ENCODE results near the gene PPM1B.
"Not testable (repeated sequence)": the region's sequence is repeated elsewhere in the genome, so short reads cannot be mapped to it uniquely, and the experiment has no call there.

The PPM1B gene

GRCh38 chr2:44163777-44164176 is 4.9 kb upstream of the PPM1B start:
- DNase-seq (ENCODE audit: low read depth, low spot score): no peak

DNA sequence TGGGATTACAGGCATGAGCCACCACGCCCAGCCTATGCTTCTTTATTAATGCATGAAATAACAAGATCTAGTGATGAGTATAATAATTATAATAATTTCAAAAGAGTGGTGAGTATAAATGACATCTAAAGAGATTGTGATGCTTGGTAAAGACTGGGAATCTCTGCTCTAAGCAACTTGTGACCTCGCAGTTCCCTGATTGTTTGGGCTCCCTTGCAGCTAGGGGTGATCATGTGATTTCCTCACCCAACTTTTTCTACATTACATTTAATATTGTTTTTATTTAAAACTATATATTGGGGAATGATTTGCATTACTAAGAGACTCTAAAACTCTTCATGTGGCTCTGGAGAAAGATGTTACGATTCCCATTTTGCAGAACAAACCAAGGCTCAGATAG is 4.1 kb upstream of the PPM1B start:
- DNase-seq (ENCODE audit: low read depth, low spot score): no peak

GRCh38 chr2:44166096-44166495 is 2.6 kb upstream of the PPM1B start:
- DNase-seq (ENCODE audit: low read depth, low spot score): no peak

DNA sequence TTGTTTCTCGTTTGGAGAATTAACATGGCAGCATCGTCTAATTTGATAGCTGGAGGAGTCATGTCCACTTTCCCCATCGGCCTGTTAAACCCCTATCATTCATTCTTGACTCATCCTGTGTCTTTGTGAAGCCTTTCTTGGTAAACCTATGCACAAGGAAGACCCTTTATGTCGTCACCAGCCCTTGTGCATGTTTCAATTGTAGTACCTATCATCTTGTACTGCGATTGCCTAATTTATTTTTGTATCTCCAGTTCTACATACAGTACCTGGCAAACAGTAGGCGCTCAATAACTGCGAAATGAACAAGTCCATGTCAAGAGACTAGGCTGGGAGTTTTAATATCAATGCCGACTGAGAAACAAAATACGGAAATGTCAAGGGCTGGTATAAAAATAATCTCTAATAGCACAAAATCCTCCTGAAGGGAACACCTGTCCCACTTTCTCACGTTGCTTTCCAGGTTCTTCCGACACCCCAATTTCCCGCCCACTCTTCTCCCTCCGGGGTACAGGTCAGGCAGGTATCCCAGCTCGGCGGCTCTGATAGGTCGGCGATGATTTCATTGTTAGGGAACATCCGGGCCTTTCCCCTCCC is 1.3 kb upstream of the PPM1B start:
- DNase-seq (ENCODE audit: low read depth, low spot score): no peak

GRCh38 chr2:44167908-44168680 is 581 bp upstream of the PPM1B start:
- DNase-seq (ENCODE audit: low read depth, low spot score): peak; percentile 99

GRCh38 chr2:44169155-44169898 is 652 bp downstream of the PPM1B start:
- DNase-seq (ENCODE audit: low read depth, low spot score): no peak

GRCh38 chr2:44170311-44170717 is 1.6 kb downstream of the PPM1B start:
- no peak for DNase-seq (ENCODE audit: low read depth, low spot score)

DNA sequence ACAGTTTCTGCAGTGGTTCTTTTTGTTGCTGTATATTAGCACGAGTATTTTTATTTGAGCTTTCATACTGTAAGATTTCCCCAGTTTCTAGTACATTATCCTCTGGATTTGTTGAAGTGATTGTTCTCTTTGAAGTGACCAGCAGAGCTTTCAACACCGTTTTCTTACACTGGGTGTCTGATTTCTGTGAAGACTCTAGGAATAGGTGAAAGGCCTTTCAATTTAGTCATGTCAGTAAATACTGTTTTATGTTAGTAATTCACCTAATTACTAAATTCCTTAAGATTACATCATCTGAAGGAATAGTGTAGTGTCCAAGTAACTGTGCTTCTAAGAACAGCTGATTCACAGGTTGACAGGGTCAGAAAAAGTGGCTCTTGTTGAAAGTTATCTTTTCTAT is 2.3 kb downstream of the PPM1B start:
- DNase-seq (ENCODE audit: low read depth, low spot score): no peak

DNA sequence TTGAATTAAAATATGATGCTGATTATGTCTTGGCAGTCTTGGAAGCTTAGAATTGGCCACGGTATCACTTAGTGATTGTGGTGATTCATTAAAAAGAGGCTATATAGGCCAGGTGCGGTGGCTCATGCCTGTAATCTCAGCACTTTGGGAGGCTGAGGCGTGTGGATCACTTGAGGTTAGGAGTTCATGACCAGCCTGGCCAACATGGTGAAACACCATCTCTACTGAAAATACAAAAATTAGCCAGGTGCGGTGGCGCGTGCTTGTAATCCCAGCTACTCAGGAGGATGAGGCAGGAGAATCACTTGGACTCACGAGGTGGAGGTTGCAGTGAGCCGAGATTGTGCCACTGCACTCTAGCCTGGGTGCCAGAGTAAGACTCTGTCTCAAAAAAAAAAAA is 2.8 kb downstream of the PPM1B start:
- not testable (repeated sequence) for DNase-seq (ENCODE audit: low read depth, low spot score)

GRCh38 chr2:44172576-44172975 is 3.9 kb downstream of the PPM1B start:
- DNase-seq (ENCODE audit: low read depth, low spot score): no peak

- no peak for DNase-seq (ENCODE audit: low read depth, low spot score)
Observed at GRCh38 chr2:44178950-44179349, 10.3 kb downstream of the PPM1B start.

GRCh38 chr2:44181648-44182047 is 13.0 kb downstream of the PPM1B start:
- no peak for DNase-seq (ENCODE audit: low read depth, low spot score)

- DNase-seq (ENCODE audit: low read depth, low spot score): no peak
Observed at GRCh38 chr2:44184106-44184505, 15.4 kb downstream of the PPM1B start.

GRCh38 chr2:44186810-44187209 is 18.1 kb downstream of the PPM1B start:
- no peak for DNase-seq (ENCODE audit: low read depth, low spot score)

DNA sequence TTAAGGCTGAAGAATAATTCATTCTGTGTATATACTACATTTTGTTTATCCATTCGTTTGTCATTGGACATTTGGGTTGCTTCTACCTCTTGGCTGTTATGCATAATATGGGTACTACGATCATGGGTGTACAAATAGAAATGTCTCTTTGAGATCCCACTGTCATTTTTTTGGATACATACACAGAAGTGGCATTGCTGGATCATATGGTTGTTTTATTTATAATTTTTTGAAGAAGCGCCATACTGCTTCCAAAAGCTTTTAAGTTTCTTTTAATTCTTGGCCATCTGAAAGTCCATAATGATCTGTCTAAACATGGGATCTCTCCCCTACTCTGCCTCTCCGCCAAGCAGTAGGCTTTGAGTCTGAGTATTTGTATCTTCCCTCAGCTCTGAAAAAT is 18.6 kb downstream of the PPM1B start:
- DNase-seq (ENCODE audit: low read depth, low spot score): no peak

- no peak for DNase-seq (ENCODE audit: low read depth, low spot score)
Observed at GRCh38 chr2:44188696-44189095, 20.0 kb downstream of the PPM1B start.

GRCh38 chr2:44189104-44189503 is 20.4 kb downstream of the PPM1B start:
- no peak for DNase-seq (ENCODE audit: low read depth, low spot score)

GRCh38 chr2:44190526-44190925 is 21.9 kb downstream of the PPM1B start:
- no peak for DNase-seq (ENCODE audit: low read depth, low spot score)

DNA sequence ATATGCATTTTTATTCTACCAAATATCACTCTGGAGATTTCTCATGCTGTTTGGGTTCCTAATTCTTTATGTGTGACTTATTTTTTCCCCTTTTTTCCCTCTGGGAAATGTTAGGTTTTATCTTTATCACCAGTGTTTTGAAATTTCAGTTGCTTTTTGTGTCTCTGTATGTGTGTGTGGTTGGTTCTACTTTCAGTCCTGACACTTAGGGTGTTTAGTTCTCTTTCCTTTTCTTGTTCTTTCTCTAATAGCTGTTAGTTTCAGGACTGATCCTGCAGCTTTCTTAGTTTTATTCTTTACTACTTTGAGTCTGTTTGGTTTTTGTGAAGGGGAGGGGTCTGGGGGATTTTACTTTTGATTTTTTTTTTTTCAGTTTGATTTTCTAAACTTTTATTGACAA is 23.1 kb downstream of the PPM1B start:
- DNase-seq (ENCODE audit: low read depth, low spot score): no peak

DNA sequence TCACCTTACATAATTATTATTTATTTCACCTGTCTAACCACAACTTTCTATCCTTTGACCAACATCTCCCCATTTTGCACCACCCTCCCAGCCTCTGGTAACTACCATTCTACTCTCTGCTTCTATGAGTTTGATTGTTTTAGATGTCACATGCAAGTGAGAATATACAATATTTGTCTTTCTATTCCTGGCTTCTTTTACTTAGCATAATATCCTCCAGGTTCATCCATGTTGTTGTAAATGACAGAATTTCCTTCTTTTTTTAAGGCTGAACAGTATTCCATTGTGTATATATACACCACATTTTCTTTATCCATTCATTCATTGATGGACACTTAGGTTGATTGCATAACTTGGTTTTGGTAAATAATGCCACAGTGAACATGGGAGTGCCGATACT is 24.0 kb downstream of the PPM1B start:
- no peak for DNase-seq (ENCODE audit: low read depth, low spot score)

DNA sequence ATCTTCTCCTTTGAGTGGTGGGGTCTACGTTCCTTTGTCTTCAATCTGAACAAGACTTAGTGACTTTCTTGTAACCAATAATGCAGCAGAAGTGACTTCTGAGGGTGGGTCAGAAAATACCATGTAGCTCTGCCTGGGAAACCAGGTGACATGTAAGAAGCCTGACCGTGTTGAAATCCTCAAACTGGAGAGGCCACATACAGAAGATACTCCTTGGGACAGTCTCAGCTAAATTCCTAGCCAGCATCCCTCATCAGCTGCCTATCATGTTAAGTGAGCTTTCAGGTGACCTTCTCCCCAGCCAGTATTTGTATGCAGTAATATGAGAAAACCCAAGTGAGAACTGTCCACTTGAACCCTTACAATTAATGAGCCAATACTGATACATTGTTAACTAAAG is 27.0 kb downstream of the PPM1B start:
- DNase-seq (ENCODE audit: low read depth, low spot score): no peak

GRCh38 chr2:44197816-44198215 is 29.1 kb downstream of the PPM1B start:
- DNase-seq (ENCODE audit: low read depth, low spot score): no peak

DNA sequence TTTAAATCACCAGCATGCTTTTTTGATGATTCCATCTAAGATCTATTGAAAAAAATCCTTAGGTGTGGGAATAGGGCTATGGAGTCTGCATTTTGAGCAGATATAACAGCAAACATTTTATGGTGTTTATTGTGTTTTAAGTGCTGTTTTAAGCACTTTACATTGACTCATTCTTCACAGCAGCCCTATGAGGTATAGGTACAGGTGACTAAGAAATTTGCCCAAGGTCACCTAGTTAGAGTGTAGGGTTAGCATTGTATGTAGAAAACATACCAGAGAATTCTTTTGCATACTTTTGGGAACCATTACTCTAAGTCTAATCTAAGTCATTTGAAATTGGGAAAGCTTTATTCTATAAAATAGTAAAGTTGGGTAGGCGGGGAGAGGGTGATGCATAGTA is 31.3 kb downstream of the PPM1B start:
- DNase-seq (ENCODE audit: low read depth, low spot score): no peak

Data from smooth muscle cell of the brain vasculature (primary cell).